Activated CD4-positive, CD25-positive, alpha-beta regulatory T cell treated with anti-CD3 and anti-CD28 coated beads, Interleukin-2, amount 50 U/mL, for 24 hours (primary cell): ENCODE data around the gene CNDP1.
A peak's percentile ranks its signal among the peaks of the same experiment; 100 is the strongest.
"Not testable (repeated sequence)": the region's sequence is repeated elsewhere in the genome, so short reads cannot be mapped to it uniquely, and the experiment has no call there.

Source experiments
- ATAC-seq, 2 donors: fragments of 150-1000 bp; cut with Tn5 transposase; one replicate each; pipeline ENCODE4 v1.10.0; 2021; ENCODE audit warnings: mild to moderate bottlenecking in 1 of 2, moderate library complexity in 1 of 2

CNDP1 gene

GRCh38 chr18:74534150-74534969 lies at the start of gene CNDP1:
Gene CNDP1 (plus strand): TSS chr18:74534500. CDS start chr18:74534668, 168 bp downstream.
- ATAC-seq, result no peak

- no peak for ATAC-seq
These were observed 48.0 kb upstream of the CNDP1 start for GRCh38 chr18:74486119-74486849.

- no peak for ATAC-seq
These were observed 45.9 kb upstream of the CNDP1 start for GRCh38 chr18:74488354-74488753.

- no peak for ATAC-seq
These were observed 45.4 kb upstream of the CNDP1 start for GRCh38 chr18:74488864-74489263.

- no peak for ATAC-seq
These were observed 44.6 kb upstream of the CNDP1 start for GRCh38 chr18:74489676-74490075.

- no peak for ATAC-seq
These were observed 42.0 kb upstream of the CNDP1 start for GRCh38 chr18:74492259-74492658.

- ATAC-seq, result no peak
These were observed 40.6 kb upstream of the CNDP1 start for GRCh38 chr18:74493689-74494088.

GRCh38 chr18:74494514-74494913 lies 39.8 kb upstream of the CNDP1 start:
- ATAC-seq, result no peak

- ATAC-seq, result peak; percentile 72 to 76
These were observed 38.5 kb upstream of the CNDP1 start, which contains the start of gene CNDP2 for GRCh38 chr18:74495581-74496507. Gene CNDP2 (plus strand): TSS chr18:74496363. CDS start chr18:74499974, 3,611 bp downstream.

- peak; percentile 12 to 16 for ATAC-seq
These were observed 37.6 kb upstream of the CNDP1 start for GRCh38 chr18:74496508-74497323.

- no peak for ATAC-seq
These were observed 37.0 kb upstream of the CNDP1 start for GRCh38 chr18:74497324-74497676.

- ATAC-seq, result no peak
These were observed 36.5 kb upstream of the CNDP1 start for GRCh38 chr18:74497778-74498177.

GRCh38 chr18:74498712-74499627 lies 35.3 kb upstream of the CNDP1 start:
- ATAC-seq, result peak; percentile 52 to 55

- ATAC-seq, result peak in 1 of 2 donors; percentile 4
These were observed 34.7 kb upstream of the CNDP1 start for GRCh38 chr18:74499633-74500032.

- no peak for ATAC-seq
These were observed 33.9 kb upstream of the CNDP1 start for GRCh38 chr18:74500372-74500771.

GRCh38 chr18:74500774-74501173 lies 33.5 kb upstream of the CNDP1 start:
- ATAC-seq, result not testable (repeated sequence)

GRCh38 chr18:74501386-74501785 lies 32.9 kb upstream of the CNDP1 start:
- no peak for ATAC-seq

- ATAC-seq, result no peak
These were observed 31.2 kb upstream of the CNDP1 start for GRCh38 chr18:74503137-74503536.

GRCh38 chr18:74505776-74506175 lies 28.5 kb upstream of the CNDP1 start:
- no peak for ATAC-seq

- ATAC-seq, result no peak
These were observed 27.7 kb upstream of the CNDP1 start for GRCh38 chr18:74506448-74507084.
